SK-N-MC (cell line): ENCODE measurements around the gene PROCA1.

ENCODE experiments used
- EZH2 ChIP-seq: fragments of 200-600 bp; sonication (generic); IDR thresholded peaks from one replicate; pipeline ENCODE4 v1.6.1; 2017; ENCODE audit warnings: antibody characterized with exemption
- POLR2AphosphoS5 ChIP-seq: IDR thresholded peaks from 2 replicates; pipeline ENCODE4 v1.6.1; 2012; ENCODE audit warnings: mild to moderate bottlenecking, low read depth, low read length, borderline replicate concordance

GRCh38 chr17:28744104-28744971 is 32.6 kb upstream of the PROCA1 start:
- TF ChIP-seq POLR2AphosphoS5, result peak; percentile 59; the same call in 1 of the 2 replicates
- TF ChIP-seq EZH2, result no peak
